Upper lobe of left lung (tissue), 4 donors: ENCODE measurements around the gene ADNP.

Experiments
- POLR2AphosphoS5 ChIP-seq, 2 donors: sonication (generic); formaldehyde crosslinking; IDR thresholded peaks; one replicate each; pipeline ENCODE4 v1.5.1; 2017; ENCODE audit warnings: antibody characterized with exemption in 2 of 2
- TF ChIP-seq, protein P1 (sequence below), 6 experiments: fragments of 450-650 bp in 4 of 6; fragments of 200-600 bp in 2 of 6; sonication (generic) in 2 of 6; IDR thresholded peaks; one replicate each; pipeline ENCODE4 v1.5.1; 2016 to 2019; ENCODE audit warnings: antibody characterized with exemption in 6 of 6

DNA sequence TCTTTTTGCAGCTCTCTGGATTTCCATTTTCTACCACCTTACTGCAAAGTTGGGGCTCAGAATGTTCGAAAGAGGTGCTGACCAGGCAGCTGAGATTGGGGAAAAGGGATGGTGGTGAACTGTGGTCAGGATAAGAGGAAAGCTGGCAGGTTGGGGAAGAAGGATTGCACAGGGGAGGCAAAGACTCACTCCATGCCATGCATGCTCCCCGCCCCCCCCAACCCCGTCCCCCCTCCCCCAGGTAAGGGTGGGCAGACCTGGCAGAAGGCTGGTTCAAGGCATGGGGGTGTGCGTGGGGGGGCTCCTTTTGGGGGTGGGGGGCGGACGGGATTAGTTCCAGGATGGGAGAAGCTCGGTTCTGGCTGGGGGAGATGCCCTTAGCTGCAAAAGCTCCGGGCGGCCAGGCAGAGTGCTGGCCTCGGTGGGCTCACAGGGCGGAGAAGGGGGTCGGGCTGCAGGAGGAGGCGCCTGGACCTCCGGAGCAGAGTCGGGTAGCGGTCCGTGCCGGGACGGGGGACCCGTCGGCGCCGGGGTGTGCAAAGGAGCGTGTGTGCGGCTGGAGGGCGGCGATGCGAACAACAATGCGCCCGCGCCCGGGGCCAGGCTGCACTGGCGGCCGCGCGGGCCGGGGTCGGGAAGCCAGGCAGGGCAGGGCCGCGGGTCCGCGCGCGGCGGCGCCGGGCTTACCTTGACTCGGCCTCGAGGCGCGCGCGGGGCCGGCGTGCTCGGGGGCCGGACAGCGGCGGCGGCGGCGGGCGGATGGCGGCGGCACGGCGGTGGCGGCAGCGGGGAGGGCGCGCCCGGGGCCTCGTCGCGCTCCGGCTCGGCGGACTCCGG is 880 bp downstream of the ADNP start:
- TF ChIP-seq, protein P1, sequence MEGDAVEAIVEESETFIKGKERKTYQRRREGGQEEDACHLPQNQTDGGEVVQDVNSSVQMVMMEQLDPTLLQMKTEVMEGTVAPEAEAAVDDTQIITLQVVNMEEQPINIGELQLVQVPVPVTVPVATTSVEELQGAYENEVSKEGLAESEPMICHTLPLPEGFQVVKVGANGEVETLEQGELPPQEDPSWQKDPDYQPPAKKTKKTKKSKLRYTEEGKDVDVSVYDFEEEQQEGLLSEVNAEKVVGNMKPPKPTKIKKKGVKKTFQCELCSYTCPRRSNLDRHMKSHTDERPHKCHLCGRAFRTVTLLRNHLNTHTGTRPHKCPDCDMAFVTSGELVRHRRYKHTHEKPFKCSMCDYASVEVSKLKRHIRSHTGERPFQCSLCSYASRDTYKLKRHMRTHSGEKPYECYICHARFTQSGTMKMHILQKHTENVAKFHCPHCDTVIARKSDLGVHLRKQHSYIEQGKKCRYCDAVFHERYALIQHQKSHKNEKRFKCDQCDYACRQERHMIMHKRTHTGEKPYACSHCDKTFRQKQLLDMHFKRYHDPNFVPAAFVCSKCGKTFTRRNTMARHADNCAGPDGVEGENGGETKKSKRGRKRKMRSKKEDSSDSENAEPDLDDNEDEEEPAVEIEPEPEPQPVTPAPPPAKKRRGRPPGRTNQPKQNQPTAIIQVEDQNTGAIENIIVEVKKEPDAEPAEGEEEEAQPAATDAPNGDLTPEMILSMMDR (IDR thresholded peaks at IDR 0.05), result no peak
- TF ChIP-seq POLR2AphosphoS5 (IDR thresholded peaks at IDR 0.05), result no peak
